IMR-90 (cell line): ENCODE results near the gene ZNF692. TPM values are rescaled to one million over a fixed set of nuclear protein-coding genes. Genes with fewer than 3 reads are reported as not detected.

Experiments used
- ATAC-seq: fragments of 200-7000 bp; cut with Tn5 transposase; 2 replicates; pipeline ENCODE4 v1.9.1; 2020; ENCODE audit warnings: low read depth, mild to moderate bottlenecking, moderate library complexity
- BruUV-seq: library from RNA; stranded (reverse); fragments of 400-500 nt; replicated peaks from 2 replicates; lab custom pipeline; 2021; lab: Mats Ljungman, UMichigan
- CTCF ChIA-PET: fragments of 300-600 bp; formaldehyde crosslinking; extraction: SDS; loops from one replicate; lab custom pipeline; 2021; ENCODE audit warnings: antibody characterized with exemption; lab: Yijun Ruan, JAX
- POLR2A ChIA-PET: fragments of 300-600 bp; sonication (Branson Sonifier 250); formaldehyde crosslinking; loops from one replicate; lab custom pipeline; 2022; ENCODE audit warnings: antibody characterized with exemption; ENCODE audit not compliant: unreplicated experiment; lab: Charles Lee
- DNase-seq: peaks from one replicate; pipeline ENCODE4 v3.0.0; 2013
- H2AFZ ChIP-seq: replicated peaks from 2 replicates; pipeline ENCODE3; 2013; ENCODE audit warnings: low read length, mild to moderate bottlenecking; ENCODE audit not compliant: poor library complexity
- H2AK5ac ChIP-seq: 2 replicates; pipeline ENCODE4 v1.6.1; 2013; ENCODE audit warnings: low read depth, low read length, inconsistent platforms
- H2AK9ac ChIP-seq: replicated peaks from 2 replicates; pipeline ENCODE3; 2013; ENCODE audit warnings: mild to moderate bottlenecking, low read depth, low read length, moderate library complexity; ENCODE audit not compliant: poor library complexity
- H2BK120ac ChIP-seq: 2 replicates; pipeline ENCODE4 v1.6.1; 2013; ENCODE audit warnings: low read depth, low read length, inconsistent platforms
- H2BK15ac ChIP-seq: 3 replicates; pipeline ENCODE4 v1.6.1; 2013; ENCODE audit warnings: low read depth, low read length, inconsistent platforms
- H2BK20ac ChIP-seq: 2 replicates; pipeline ENCODE4 v1.6.1; 2013; ENCODE audit warnings: low read depth, mild to moderate bottlenecking, inconsistent platforms, low read length, moderate library complexity
- H2BK5ac ChIP-seq: 2 replicates; pipeline ENCODE4 v1.6.1; 2013; ENCODE audit warnings: mild to moderate bottlenecking, low read depth, low read length, inconsistent platforms; ENCODE audit not compliant: poor library complexity, severe bottlenecking
- H3K14ac ChIP-seq: replicated peaks from 2 replicates; pipeline ENCODE4 v1.6.1; 2013; ENCODE audit warnings: low read depth, low read length, inconsistent platforms
- H3K18ac ChIP-seq: 2 replicates; pipeline ENCODE4 v1.6.1; 2013; ENCODE audit warnings: low read depth, low read length, control low read depth
- H3K23ac ChIP-seq: 2 replicates; pipeline ENCODE4 v1.6.1; 2013; ENCODE audit warnings: low read depth, low read length, inconsistent platforms
- H3K27ac ChIP-seq: 2 replicates; pipeline ENCODE4 v1.5.1; 2013; ENCODE audit warnings: mild to moderate bottlenecking, control low read depth, low read length; ENCODE audit not compliant: insufficient read depth
- H3K27me3 ChIP-seq: 2 replicates; pipeline ENCODE4 v1.6.1; 2013; ENCODE audit warnings: low read length; ENCODE audit not compliant: control insufficient read depth, insufficient read depth
- H3K36me3 ChIP-seq: 2 replicates; pipeline ENCODE4 v1.6.1; 2013; ENCODE audit warnings: low read length, mixed read lengths; ENCODE audit not compliant: control insufficient read depth, insufficient read depth
- H3K4ac ChIP-seq: 2 replicates; pipeline ENCODE4 v1.6.1; 2013; ENCODE audit warnings: low read depth, low read length, inconsistent platforms
- H3K4me1 ChIP-seq: 2 replicates; pipeline ENCODE4 v1.6.1; 2013; ENCODE audit warnings: low read length, mixed read lengths; ENCODE audit not compliant: control insufficient read depth, insufficient read depth
- H3K4me2 ChIP-seq: 2 replicates; pipeline ENCODE4 v1.6.1; 2013; ENCODE audit warnings: low read depth, mild to moderate bottlenecking, control low read depth, low read length, moderate library complexity
- H3K4me3 ChIP-seq: 2 replicates; pipeline ENCODE4 v1.5.1; 2013; ENCODE audit warnings: low read depth, mild to moderate bottlenecking, control low read depth, low read length, moderate library complexity; ENCODE audit not compliant: insufficient read depth
- H3K56ac ChIP-seq: 2 replicates; pipeline ENCODE4 v1.6.1; 2013; ENCODE audit warnings: low read length, inconsistent platforms; ENCODE audit not compliant: insufficient read depth; ENCODE audit errors: extremely low read depth
- H3K79me1 ChIP-seq, 2 experiments: 2 replicates each; pipeline ENCODE4 v1.6.1; 2013; ENCODE audit warnings: low read length in 2 of 2, inconsistent platforms in 1 of 2, low read depth in 1 of 2
- H3K9ac ChIP-seq: 2 replicates; pipeline ENCODE4 v1.6.1; 2013; ENCODE audit warnings: low read depth, low read length, control low read depth
- H3K9me1 ChIP-seq: 2 replicates; pipeline ENCODE4 v1.6.1; 2013; ENCODE audit warnings: low read length, inconsistent platforms; ENCODE audit not compliant: insufficient read depth
- H3K9me3 ChIP-seq: 2 replicates; pipeline ENCODE4 v1.6.1; 2013; ENCODE audit warnings: low read length; ENCODE audit not compliant: control insufficient read depth, insufficient read depth
- H4K20me1 ChIP-seq: 2 replicates; pipeline ENCODE4 v1.6.1; 2013; ENCODE audit warnings: low read length, inconsistent platforms; ENCODE audit not compliant: insufficient read depth
- H4K5ac ChIP-seq: 2 replicates; pipeline ENCODE4 v1.6.1; 2013; ENCODE audit warnings: mild to moderate bottlenecking, low read depth, low read length, control low read depth
- H4K8ac ChIP-seq, 2 experiments: 2 replicates each; pipeline ENCODE4 v1.6.1; 2013; ENCODE audit warnings: low read depth in 2 of 2, low read length in 2 of 2, control low read depth in 1 of 2, inconsistent platforms in 1 of 2
- H4K91ac ChIP-seq: 2 replicates; pipeline ENCODE4 v1.6.1; 2013; ENCODE audit warnings: low read depth, low read length, inconsistent platforms; ENCODE audit not compliant: insufficient read depth
- MAFK ChIP-seq: IDR thresholded peaks from 2 replicates; pipeline ENCODE4 v1.6.1; 2012; ENCODE audit warnings: low read depth, low read length, improper control_type of control experiment
- MXI1 ChIP-seq: IDR thresholded peaks from 2 replicates; pipeline ENCODE4 v1.6.1; 2012; ENCODE audit warnings: low read depth, mild to moderate bottlenecking, low read length, moderate library complexity, borderline replicate concordance
- RAD21 ChIP-seq: IDR thresholded peaks from 2 replicates; pipeline ENCODE4 v1.6.1; 2012; ENCODE audit warnings: low read length, improper control_type of control experiment
- WGBS, 2 experiments: methylation state at CpG; one replicate each; pipeline versions ENCODE4 v1.1.5 to v1.1.7; 2013; ENCODE audit warnings: missing lambda C conversion rate in 2 of 2; ENCODE audit not compliant: insufficient read length in 1 of 2; ENCODE audit errors: extremely low coverage in 2 of 2; 5-methylcytosine and 5-hydroxymethylcytosine counted together
- dilution Hi-C: fragments of 300-500 bp; cut with HindIII; formaldehyde crosslinking; loops from one replicate; pipeline ENCODE4 v1.14.3; 2018; ENCODE audit warnings: low sequenced_read_pairs; ENCODE audit not compliant: unreplicated experiment
- in situ Hi-C: fragments of 300-500 bp; cut with MboI; formaldehyde crosslinking; loops from 3 replicates; pipeline ENCODE4 v1.14.3; 2019; ENCODE audit warnings: low sequenced_read_pairs, inconsistent platforms, mixed read lengths
- intact Hi-C: fragments of 100-400 bp; cut with micrococcal nuclease; formaldehyde crosslinking; loops from 2 replicates; pipeline ENCODE4 v1.10.0; 2022
- polyA plus RNA-seq, 3 experiments: library from polyadenylated mRNA; depleted of rRNA; stranded (reverse); fragments of >200 nt; gene quantifications; 2 replicates each; pipeline ENCODE4 v1.2.3, GENCODE V29; 2012; ENCODE audit warnings: low replicate concordance in 1 of 3
- total RNA-seq: library from RNA; depleted of rRNA; stranded (reverse); fragments of >200 nt; gene quantifications from 2 replicates; pipeline ENCODE4 v1.2.3, GENCODE V29; 2012

Gene ZNF692
- total and polyA plus RNA-seq, 2 of the 4 experiments (the other 2 are of a cell fraction) = 7.3 to 50.4 TPM

- Histone ChIP-seq H4K5ac (no peak overlapping the region), H3K27me3 (peaks cover 2% of the 10 kb centered on the region; the same call in 1 of the 2 replicates), H3K18ac (no peak overlapping the region), H3K4me2 (no peak overlapping the region), H3K14ac (no peak overlapping the region), H2AK9ac (no peak overlapping the region), H4K20me1 (no peaks in the 10 kb centered on the region), H2BK5ac (no peak overlapping the region), H3K56ac (no peak overlapping the region), H2BK15ac (no peak overlapping the region), H4K91ac (no peak overlapping the region), H3K9me1 (peaks cover 5% of the 10 kb centered on the region; the same call in 1 of the 2 replicates), H3K4me3 (no peak overlapping the region), H3K23ac (no peak overlapping the region), H3K36me3 (no peaks in the 10 kb centered on the region), H3K9ac (no peak overlapping the region), H2AK5ac (no peak overlapping the region), H3K4ac (no peak overlapping the region), H3K27ac (no peak overlapping the region), H3K79me1 (no peaks in the 10 kb centered on the region), H2BK120ac (no peak overlapping the region), H2AFZ (no peak overlapping the region), H3K9me3 (no peaks in the 10 kb centered on the region), H3K4me1 (no peaks in the 10 kb centered on the region), H2BK20ac (no peak overlapping the region), H4K8ac (no peak overlapping the region)
- intact Hi-C loops = no loop called here
- ATAC-seq (no peak), DNase-seq (no peak)
- dilution Hi-C loops = no loop called here
- in situ Hi-C loops = no loop called here
- ChIA-PET POLR2A (interaction anchor here (0.6 kb wide), 1 partner anchor 11 kb away, joined by 3 read pairs; no protein-coding TSS in a partner anchor), CTCF (no interaction called here)
- TF ChIP-seq MXI1 (no peak), MAFK (no peak), RAD21 (no peak)
- no TSS peak for BruUV-seq
- no CpG with 5 or more reads among the region's 1 CpG for WGBS, 2 experiments
Measured at GRCh38 chr1:248892590-248892989, 33.7 kb upstream of the ZNF692 start.
